ENCODE results near the gene TBC1D4.

DNA sequence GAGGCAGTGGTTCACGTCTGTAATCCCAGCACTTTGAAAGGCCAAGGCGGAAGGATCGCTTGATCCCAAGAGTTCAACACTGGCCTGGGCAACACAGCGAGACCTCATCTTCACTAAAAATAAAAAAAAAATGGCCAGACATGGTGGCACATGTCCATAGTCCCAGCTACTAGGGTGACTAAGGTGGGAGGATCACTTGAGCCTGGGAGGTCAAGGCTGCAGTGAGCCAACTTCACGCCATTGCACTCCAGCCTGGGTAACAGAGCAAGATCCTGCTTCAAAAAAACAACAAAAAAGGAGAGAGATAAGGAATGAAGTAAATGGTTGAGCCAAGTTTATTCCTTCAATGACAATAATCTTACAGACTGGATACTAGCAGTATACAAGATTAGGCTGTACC, 21.3 kb downstream of the TBC1D4 start:
- TF ChIP-seq, protein P1, sequence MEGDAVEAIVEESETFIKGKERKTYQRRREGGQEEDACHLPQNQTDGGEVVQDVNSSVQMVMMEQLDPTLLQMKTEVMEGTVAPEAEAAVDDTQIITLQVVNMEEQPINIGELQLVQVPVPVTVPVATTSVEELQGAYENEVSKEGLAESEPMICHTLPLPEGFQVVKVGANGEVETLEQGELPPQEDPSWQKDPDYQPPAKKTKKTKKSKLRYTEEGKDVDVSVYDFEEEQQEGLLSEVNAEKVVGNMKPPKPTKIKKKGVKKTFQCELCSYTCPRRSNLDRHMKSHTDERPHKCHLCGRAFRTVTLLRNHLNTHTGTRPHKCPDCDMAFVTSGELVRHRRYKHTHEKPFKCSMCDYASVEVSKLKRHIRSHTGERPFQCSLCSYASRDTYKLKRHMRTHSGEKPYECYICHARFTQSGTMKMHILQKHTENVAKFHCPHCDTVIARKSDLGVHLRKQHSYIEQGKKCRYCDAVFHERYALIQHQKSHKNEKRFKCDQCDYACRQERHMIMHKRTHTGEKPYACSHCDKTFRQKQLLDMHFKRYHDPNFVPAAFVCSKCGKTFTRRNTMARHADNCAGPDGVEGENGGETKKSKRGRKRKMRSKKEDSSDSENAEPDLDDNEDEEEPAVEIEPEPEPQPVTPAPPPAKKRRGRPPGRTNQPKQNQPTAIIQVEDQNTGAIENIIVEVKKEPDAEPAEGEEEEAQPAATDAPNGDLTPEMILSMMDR (IDR thresholded peaks at IDR 0.05; ENCODE audit: low read length), result no peak
- no peak for TF ChIP-seq EZH2 (optimal IDR thresholded peaks at IDR 0.05; ENCODE audit: low read depth, low read length)
- TF ChIP-seq EZH2phosphoT487 (IDR thresholded peaks at IDR 0.05; ENCODE audit: low read length), result no peak
